Right lobe of liver (tissue), 4 donors: ENCODE measurements around the gene SDK1.

ENCODE experiments used
- CTCF ChIP-seq, 4 donors: fragments of 200-600 bp in 3 of 4; fragments of 450-650 bp in 1 of 4; IDR thresholded peaks; one replicate each; pipeline versions ENCODE4 v1.5.1 to v1.8.0; 2016 to 2022; ENCODE audit warnings: antibody characterized with exemption in 4 of 4, mild to moderate bottlenecking in 2 of 4
- POLR2A ChIP-seq: fragments of 450-650 bp; IDR thresholded peaks from one replicate; pipeline ENCODE4 v1.6.1; 2017; ENCODE audit warnings: antibody characterized with exemption, mild to moderate bottlenecking
- donor health status: DM: no; HTN: no; CAD: no.
- donor health status: DM: no; HTN: no; CAD: no.
- donor health status: DM: no; HTN: yes; CAD: no.

- no peak for TF ChIP-seq POLR2A
- TF ChIP-seq CTCF (IDR thresholded peaks at IDR 0.05), result no peak
Observed at GRCh38 chr7:4074407-4074806, 773.4 kb downstream of the SDK1 start.
